ENCODE measurements around the gene TMEM209. TPM values are rescaled to one million over a fixed set of nuclear protein-coding genes. Genes with fewer than 3 reads are reported as not detected.

The TMEM209 gene
- polyA plus RNA-seq, 1 donor, result 18.0 TPM

DNA sequence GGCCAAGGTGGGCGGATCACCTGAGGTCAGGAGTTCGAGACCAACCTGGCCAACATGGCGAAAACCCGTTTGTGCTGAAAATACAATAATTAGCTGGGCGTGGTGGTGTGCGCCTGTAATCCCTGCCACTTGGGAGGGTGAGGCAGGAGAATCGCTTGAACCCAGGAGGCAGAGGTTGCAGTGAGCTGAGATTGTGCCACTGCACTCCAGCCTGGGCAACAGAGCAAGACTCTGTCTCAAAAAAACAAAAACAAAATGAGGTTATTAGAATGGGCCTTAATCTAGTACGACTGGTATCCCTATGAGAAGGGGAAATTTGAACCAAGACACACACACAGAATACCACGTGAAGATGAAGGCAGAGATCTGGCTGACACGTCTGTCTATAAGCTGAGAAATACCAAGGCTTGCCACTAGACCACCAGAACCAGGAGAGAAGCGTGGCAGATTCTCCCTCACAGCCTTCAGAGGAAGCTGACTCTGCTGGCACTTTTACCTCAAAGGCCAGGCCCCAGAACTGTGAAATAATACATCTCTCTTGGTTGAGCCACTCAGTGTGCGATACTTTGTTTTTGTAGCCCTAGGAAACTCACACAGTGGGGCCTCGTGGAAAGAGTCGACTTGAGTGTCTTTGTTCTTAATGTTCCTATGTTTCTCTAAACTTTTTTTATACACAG lies 59.6 kb downstream of the TMEM209 start:
- Histone ChIP-seq H3K4me3 (ENCODE audit: low read length) (no peak overlapping the region), H3K9me3 (ENCODE audit: control insufficient read depth, low read depth, low read length) (peaks cover 2% of the 10 kb centered on the region), H3K4me1 (ENCODE audit: control insufficient read depth, insufficient read depth, low read length) (peaks cover 57% of the 10 kb centered on the region), H3K27ac (ENCODE audit: low read length) (peak overlapping the region; percentile 81), H3K27me3 (ENCODE audit: control insufficient read depth, insufficient read depth, low read length) (no peaks in the 10 kb centered on the region), H3K36me3 (ENCODE audit: control insufficient read depth, insufficient read depth, low read length) (no peaks in the 10 kb centered on the region)
- no peak for DNase-seq
- 97% methylated on average over 3 of the region's 14 CpGs for WGBS (ENCODE audit: insufficient coverage, low lambda C conversion rate)

DNA sequence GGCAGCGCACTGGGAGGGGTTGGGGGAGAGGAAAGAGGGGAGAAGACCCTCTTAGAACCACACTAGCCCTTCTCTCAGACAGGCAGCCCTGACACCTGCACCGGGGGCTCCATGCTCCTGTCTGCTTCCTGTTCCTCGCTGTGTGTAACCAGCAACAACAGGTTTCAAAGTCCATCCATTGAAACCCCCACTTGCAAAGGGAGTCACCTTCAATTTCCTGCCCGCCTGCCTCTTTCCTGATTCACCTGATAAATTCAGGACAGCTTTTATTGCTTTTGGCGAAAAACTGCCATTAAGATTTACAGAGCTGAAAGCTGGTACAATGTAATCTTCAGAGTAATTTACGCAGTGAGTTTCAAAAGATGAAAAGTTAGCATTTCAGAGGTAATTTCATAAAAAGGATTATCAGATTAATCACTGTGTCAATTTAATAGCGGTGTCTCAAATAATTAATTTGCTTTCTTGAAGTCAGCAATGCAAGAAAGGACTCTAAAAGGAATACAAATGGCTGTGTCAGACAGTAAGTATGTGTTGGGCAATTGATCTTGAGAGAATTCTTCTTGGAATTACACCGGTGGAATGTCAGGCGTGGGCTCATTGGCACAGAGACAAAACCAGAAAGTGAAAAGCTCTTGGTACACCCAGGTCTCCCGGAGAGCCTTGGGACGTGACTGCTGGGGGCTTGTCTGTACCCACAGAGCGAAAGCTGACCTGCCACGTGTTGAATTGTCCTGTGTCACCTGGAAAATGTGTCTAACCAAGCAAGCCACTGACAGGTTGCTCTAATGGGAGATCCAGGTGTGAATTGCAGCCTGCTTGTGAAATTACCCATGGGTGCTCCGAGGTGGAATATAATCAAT lies 60.7 kb downstream of the TMEM209 start:
- H3K36me3 ChIP-seq (ENCODE audit: control insufficient read depth, insufficient read depth, low read length), result peaks cover 5% of the 10 kb centered on the region
- no peaks in the 10 kb centered on the region for H3K9me3 ChIP-seq (ENCODE audit: control insufficient read depth, low read depth, low read length)
- 10% methylated on average over 3 of the region's 14 CpGs for WGBS (ENCODE audit: insufficient coverage, low lambda C conversion rate)
- no peaks in the 10 kb centered on the region for H3K27me3 ChIP-seq (ENCODE audit: control insufficient read depth, insufficient read depth, low read length)
- peak overlapping the region; percentile 3 for H3K4me3 ChIP-seq (ENCODE audit: low read length)
- H3K27ac ChIP-seq (ENCODE audit: low read length), result peak overlapping the region; percentile 81
- H3K4me1 ChIP-seq (ENCODE audit: control insufficient read depth, insufficient read depth, low read length), result peaks cover 57% of the 10 kb centered on the region
- peak; percentile 83 to 93 for DNase-seq

DNA sequence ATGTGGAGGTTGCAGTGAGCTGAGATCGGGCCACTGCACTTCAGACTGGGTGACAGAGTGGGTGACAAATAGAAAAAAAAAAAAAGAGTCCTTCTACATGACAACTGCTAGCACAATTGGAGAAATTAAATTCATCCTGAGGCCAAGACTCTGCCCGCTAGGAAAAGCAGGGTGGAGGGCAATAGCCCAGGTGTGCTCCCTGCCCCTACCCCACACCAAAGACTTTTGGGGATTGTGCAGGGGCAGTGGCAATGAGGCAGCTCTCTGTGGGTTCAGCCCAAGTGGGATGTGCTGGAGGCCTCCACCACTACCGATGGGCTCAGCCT lies 61.3 kb downstream of the TMEM209 start:
- Histone ChIP-seq H3K4me3 (ENCODE audit: low read length) (no peak overlapping the region), H3K9me3 (ENCODE audit: control insufficient read depth, low read depth, low read length) (no peaks in the 10 kb centered on the region), H3K4me1 (ENCODE audit: control insufficient read depth, insufficient read depth, low read length) (peaks cover 57% of the 10 kb centered on the region), H3K27ac (ENCODE audit: low read length) (peak overlapping the region; percentile 81), H3K27me3 (ENCODE audit: control insufficient read depth, insufficient read depth, low read length) (no peaks in the 10 kb centered on the region), H3K36me3 (ENCODE audit: control insufficient read depth, insufficient read depth, low read length) (peaks cover 8% of the 10 kb centered on the region)
- no peak for DNase-seq
- WGBS (ENCODE audit: insufficient coverage, low lambda C conversion rate), result no CpG with 5 or more reads among the region's 3 CpGs

DNA sequence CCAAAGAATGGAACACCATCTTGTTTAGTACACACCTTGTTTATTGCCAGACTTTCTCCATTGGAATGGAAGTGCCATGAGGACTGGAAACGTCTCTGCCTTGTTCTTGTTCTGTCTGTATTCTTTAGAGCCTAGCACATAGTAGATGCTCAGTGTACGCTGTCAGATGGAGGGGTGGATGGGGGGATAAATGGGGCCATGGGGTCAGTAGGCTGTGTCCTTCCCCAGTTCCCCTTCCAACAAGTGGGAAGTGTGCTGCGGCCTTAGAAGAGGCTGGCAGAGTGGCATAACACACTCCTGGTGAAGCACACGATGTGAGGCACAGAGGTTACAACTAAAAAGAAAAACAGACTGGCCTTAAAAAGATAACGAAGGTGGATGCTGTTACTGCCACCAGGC lies 61.9 kb downstream of the TMEM209 start:
- no peak for DNase-seq
- no peaks in the 10 kb centered on the region for H3K9me3 ChIP-seq (ENCODE audit: control insufficient read depth, low read depth, low read length)
- no peaks in the 10 kb centered on the region for H3K27me3 ChIP-seq (ENCODE audit: control insufficient read depth, insufficient read depth, low read length)
- H3K36me3 ChIP-seq (ENCODE audit: control insufficient read depth, insufficient read depth, low read length), result peaks cover 8% of the 10 kb centered on the region
- WGBS (ENCODE audit: insufficient coverage, low lambda C conversion rate), result no CpG with 5 or more reads among the region's 5 CpGs
- peaks cover 54% of the 10 kb centered on the region for H3K4me1 ChIP-seq (ENCODE audit: control insufficient read depth, insufficient read depth, low read length)
- peak overlapping the region; percentile 81 for H3K27ac ChIP-seq (ENCODE audit: low read length)
- no peak overlapping the region for H3K4me3 ChIP-seq (ENCODE audit: low read length)

DNA sequence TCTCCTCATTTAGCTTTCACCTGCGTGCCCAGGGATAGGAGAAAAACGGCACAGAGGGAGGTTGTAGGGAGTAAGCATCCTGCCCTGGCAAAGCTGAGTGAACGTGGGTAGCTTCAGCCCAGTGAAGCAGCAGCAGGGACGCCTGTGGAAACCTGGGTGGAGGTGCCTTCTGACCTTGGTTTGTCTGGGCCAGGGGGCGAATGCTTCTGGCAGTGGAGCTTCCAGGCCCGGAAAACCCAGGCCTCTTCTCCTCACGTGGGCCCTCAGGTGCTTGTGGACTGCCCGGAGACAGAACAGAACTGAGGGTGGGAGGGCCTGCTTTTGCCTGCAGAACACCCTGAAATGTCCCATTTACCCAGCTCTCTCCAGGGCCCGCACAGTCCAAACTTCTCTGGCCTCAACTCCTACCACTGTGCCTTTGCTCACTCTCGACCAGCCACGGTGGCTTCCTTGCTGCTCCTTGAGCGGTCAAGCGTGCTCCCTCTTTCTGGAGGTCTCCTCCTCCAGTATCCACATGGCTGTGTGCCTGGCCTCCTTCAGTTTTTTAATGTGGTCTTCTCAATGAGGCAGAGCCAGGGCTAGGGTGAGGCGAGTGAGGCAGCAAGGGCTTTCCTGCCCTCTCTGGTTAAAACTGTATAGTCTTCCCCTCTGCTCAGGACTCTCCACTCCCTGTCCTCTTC lies 62.4 kb downstream of the TMEM209 start:
- DNase-seq, result no peak
- H3K27me3 ChIP-seq (ENCODE audit: control insufficient read depth, insufficient read depth, low read length), result no peaks in the 10 kb centered on the region
- peaks cover 49% of the 10 kb centered on the region for H3K4me1 ChIP-seq (ENCODE audit: control insufficient read depth, insufficient read depth, low read length)
- no peaks in the 10 kb centered on the region for H3K9me3 ChIP-seq (ENCODE audit: control insufficient read depth, low read depth, low read length)
- peak overlapping the region; percentile 14 for H3K27ac ChIP-seq (ENCODE audit: low read length)
- peaks cover 9% of the 10 kb centered on the region for H3K36me3 ChIP-seq (ENCODE audit: control insufficient read depth, insufficient read depth, low read length)
- H3K4me3 ChIP-seq (ENCODE audit: low read length), result no peak overlapping the region
- no CpG with 5 or more reads among the region's 14 CpGs for WGBS (ENCODE audit: insufficient coverage, low lambda C conversion rate)

DNA sequence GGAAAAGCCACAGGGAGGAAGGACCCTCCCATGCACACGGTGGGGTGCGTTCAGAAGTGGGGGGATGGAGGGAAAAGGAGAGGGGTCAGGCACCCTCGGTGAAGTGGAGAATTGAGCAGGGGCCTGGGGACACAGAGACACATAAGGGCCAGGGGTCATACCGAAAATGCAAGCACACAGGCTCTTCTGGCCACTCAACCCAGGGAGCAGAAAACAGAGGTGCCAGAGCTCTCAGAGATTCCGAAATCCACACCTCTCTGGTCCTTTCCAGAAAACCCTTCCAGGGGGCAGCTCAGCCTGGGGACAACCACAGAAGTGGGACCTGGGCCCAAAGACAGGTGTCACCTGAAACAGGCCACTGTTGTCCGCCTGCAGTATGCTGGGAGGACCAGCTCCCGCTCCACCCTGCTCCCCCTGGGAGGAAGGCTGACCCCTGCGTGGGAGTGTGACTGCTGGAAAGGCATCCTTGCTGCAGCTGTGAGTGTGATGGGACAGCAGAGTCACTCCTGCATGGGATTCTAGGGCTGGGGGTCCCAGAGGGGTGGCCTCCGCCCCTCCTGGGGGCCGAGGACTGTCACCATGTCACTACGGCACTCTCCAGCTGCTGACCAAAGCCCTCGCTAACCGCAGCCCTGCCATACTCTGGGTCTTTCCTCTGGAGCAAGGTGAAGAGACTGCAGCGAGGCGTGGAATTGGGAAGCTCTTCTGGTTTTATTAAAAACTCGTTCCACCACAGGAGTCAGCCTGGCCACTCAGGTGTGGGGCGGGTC lies 63.1 kb downstream of the TMEM209 start:
- Histone ChIP-seq H3K27me3 (ENCODE audit: control insufficient read depth, insufficient read depth, low read length) (no peaks in the 10 kb centered on the region), H3K9me3 (ENCODE audit: control insufficient read depth, low read depth, low read length) (no peaks in the 10 kb centered on the region), H3K36me3 (ENCODE audit: control insufficient read depth, insufficient read depth, low read length) (peaks cover 12% of the 10 kb centered on the region), H3K4me1 (ENCODE audit: control insufficient read depth, insufficient read depth, low read length) (peaks cover 49% of the 10 kb centered on the region), H3K4me3 (ENCODE audit: low read length) (peak overlapping the region; percentile 66), H3K27ac (ENCODE audit: low read length) (peak overlapping the region; percentile 70)
- peak in 1 of 2 donors; percentile 35 for DNase-seq
- WGBS (ENCODE audit: insufficient coverage, low lambda C conversion rate), result no CpG with 5 or more reads among the region's 17 CpGs

DNA sequence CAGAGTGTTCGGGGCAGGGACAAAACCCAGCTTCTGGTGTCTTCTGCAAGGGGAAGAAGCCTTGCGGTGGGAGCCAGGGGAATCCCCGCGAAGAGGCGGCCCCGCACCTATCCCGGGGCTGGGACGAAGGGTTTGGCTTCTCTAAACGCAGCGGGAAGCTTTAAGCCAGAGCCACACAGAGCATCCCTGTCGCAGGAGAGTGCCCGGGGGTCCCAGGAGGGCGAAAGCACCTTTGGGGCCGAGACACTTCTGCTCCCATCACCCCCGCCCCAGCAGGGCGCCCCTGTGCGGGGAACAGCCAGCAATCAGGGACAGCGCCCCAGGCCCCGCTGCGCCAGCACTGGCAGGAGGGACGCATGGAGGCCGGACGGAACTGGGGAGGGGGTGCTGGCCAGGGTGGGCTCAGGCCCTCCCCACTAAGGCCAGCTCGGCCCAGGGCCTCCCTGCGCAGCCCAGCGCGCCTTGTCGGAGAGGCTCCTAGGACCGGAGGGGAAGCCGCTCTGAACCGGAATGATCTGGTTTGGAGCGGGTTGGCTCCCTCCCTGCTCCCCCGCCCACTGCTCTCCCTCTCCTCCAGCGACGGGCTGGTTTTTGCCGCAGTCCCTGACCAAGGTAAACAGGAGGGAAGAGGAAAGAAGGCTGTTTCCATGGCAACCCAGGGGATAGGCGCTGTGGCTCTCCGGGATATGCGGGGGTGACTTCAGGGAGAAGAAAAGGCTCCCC lies 63.9 kb downstream of the TMEM209 start:
- H3K36me3 ChIP-seq (ENCODE audit: control insufficient read depth, insufficient read depth, low read length), result peaks cover 12% of the 10 kb centered on the region
- peaks cover 42% of the 10 kb centered on the region for H3K4me1 ChIP-seq (ENCODE audit: control insufficient read depth, insufficient read depth, low read length)
- H3K4me3 ChIP-seq (ENCODE audit: low read length), result peak overlapping the region; percentile 66
- H3K9me3 ChIP-seq (ENCODE audit: control insufficient read depth, low read depth, low read length), result no peaks in the 10 kb centered on the region
- H3K27me3 ChIP-seq (ENCODE audit: control insufficient read depth, insufficient read depth, low read length), result no peaks in the 10 kb centered on the region
- WGBS (ENCODE audit: insufficient coverage, low lambda C conversion rate), result 67% methylated on average over 1 of the region's 39 CpGs
- peak overlapping the region; percentile 70 for H3K27ac ChIP-seq (ENCODE audit: low read length)
- peak; percentile 85 to 92 for DNase-seq

DNA sequence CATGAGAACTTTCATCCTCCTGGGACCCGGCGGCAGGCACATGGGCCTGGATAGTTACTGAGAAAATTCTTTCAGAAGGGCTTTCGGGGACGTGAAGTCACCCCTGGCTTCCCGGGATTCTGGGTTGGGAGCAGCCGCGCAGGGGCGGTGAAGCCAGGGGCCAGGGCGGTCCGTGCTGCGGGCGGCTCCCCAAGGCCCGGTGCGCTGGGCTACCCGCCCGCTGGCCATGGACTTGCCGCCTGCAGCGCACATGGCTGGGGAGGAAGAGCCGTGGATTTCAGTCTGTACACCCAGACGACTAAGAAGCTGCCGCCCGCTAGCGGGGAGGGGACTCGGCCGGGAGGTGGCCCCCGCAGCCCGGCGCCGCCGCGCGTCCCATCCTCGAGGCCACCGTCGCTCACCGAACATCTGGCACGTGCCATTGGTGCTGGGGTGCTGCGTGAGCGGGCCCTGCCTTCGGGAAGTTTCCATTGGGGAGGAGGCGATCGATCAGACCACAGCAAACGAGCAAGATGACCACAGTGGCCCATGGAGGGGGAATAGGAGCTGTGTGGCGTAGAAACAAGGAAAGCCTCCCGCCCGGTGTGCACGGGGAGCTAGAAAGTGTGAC lies 64.5 kb downstream of the TMEM209 start:
- peak overlapping the region; percentile 66 for H3K4me3 ChIP-seq (ENCODE audit: low read length)
- no peaks in the 10 kb centered on the region for H3K9me3 ChIP-seq (ENCODE audit: control insufficient read depth, low read depth, low read length)
- peaks cover 15% of the 10 kb centered on the region for H3K36me3 ChIP-seq (ENCODE audit: control insufficient read depth, insufficient read depth, low read length)
- no peak for DNase-seq
- H3K27ac ChIP-seq (ENCODE audit: low read length), result peak overlapping the region; percentile 70
- no peaks in the 10 kb centered on the region for H3K27me3 ChIP-seq (ENCODE audit: control insufficient read depth, insufficient read depth, low read length)
- WGBS (ENCODE audit: insufficient coverage, low lambda C conversion rate), result 86% methylated on average over 5 of the region's 47 CpGs
- peaks cover 39% of the 10 kb centered on the region for H3K4me1 ChIP-seq (ENCODE audit: control insufficient read depth, insufficient read depth, low read length)

DNA sequence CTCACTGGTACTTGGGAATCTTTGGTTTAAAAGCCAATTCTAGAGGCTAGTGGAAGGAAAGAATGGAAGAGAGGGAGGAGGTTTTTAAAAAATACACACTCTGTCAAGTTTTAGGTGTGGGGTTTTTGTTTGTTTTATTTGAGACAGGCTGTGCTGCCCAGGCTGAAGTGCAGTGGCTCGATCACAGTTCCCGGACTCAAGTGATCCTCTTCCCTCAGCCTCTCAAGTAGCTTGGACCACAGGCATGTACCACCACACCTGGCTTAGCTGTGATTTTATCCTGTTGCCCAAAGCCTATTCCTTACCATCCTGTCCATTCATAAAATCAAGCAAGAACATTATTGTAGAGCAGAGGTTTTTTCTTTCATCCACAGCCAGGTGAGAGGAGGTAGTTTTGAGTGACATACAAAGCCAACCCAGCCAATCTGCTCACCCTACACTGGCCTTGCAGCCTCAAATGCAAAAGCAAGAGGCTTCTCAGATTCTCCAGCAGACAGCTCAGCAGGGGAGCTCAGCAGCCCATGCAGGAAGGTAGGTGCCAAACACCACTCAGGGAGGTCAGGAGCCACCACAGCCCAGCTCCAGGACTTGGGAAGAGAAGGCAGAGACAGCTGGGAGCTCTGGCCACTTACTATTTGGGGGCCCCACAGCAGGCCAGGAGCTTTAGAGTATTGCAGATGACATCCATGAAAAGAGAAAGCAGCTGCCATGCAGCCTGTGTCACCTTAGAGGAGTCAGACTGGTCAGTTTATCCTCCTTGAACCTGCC lies 65.8 kb downstream of the TMEM209 start:
- Histone ChIP-seq H3K9me3 (ENCODE audit: control insufficient read depth, low read depth, low read length) (no peaks in the 10 kb centered on the region), H3K27me3 (ENCODE audit: control insufficient read depth, insufficient read depth, low read length) (no peaks in the 10 kb centered on the region), H3K4me3 (ENCODE audit: low read length) (no peak overlapping the region), H3K4me1 (ENCODE audit: control insufficient read depth, insufficient read depth, low read length) (peaks cover 31% of the 10 kb centered on the region), H3K36me3 (ENCODE audit: control insufficient read depth, insufficient read depth, low read length) (peaks cover 23% of the 10 kb centered on the region), H3K27ac (ENCODE audit: low read length) (no peak overlapping the region)
- no CpG with 5 or more reads among the region's 2 CpGs for WGBS (ENCODE audit: insufficient coverage, low lambda C conversion rate)
- DNase-seq, result no peak
